HG02642 (cell line): ENCODE results near the gene PGLYRP3.
"Not testable (repeated sequence)": the region's sequence is repeated elsewhere in the genome, so short reads cannot be mapped to it uniquely, and the experiment has no call there.

Experiments used
- ATAC-seq: cut with Tn5 transposase; IDR thresholded peaks from one replicate; pipeline ENCODE4 v1.9.1; 2021; ENCODE audit warnings: mild to moderate bottlenecking; ENCODE audit not compliant: unreplicated experiment, poor library complexity

PGLYRP3 gene

DNA sequence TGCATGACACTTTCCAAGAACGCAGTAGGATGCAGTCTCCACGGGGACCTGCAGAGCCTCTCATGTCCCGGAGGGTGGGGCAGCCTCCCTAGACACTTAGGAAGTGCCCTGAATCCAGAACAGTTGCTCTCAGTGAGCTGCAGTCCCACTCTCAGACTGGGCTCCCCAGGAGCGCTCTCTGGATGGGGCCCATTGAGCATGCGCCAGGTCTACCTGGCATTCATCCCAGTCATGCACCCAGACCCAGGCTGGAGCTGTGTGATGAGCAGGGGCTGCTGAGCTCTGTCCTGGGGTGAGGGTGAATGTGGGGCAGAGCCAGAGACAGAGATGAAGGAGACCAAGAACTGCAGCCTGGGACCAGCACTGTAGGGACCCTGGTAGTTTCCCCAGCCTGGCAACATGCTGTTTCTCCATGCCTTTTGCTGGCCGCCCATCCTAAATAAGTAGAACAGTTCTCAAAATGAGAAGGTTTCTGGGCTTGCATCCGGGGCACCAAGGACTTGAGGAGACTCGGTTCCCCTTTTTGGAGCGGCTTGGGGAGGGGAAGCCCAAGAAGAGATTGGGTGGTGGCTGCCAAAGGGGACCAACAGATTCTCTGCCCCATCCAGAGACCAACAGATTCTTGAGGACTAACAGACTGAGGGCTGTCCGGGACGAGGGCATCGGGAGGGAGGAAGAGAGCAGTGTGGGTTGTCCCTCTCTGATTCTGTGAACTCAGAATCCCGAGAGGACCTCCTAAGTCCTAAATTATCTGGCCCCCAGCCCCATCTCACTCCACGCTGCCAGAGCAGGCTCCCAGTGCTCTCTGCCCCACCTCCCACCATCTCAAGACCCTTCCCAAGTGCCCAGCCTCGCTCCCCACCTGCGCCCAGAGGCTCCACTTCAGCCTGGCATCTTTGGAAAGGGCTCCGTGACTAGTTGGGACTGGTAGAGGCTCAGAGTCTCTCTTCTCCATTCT lies 36.9 kb upstream of the PGLYRP3 start:
- ATAC-seq: no peak

GRCh38 chr1:153348511-153349362 lies 36.0 kb upstream of the PGLYRP3 start, which contains the start of gene PGLYRP4:
Gene PGLYRP4 (minus strand): TSS chr1:153348841. CDS start chr1:153347932, 909 bp downstream.
- no peak for ATAC-seq

GRCh38 chr1:153347856-153348255 lies 35.1 kb upstream of the PGLYRP3 start:
- ATAC-seq: no peak

DNA sequence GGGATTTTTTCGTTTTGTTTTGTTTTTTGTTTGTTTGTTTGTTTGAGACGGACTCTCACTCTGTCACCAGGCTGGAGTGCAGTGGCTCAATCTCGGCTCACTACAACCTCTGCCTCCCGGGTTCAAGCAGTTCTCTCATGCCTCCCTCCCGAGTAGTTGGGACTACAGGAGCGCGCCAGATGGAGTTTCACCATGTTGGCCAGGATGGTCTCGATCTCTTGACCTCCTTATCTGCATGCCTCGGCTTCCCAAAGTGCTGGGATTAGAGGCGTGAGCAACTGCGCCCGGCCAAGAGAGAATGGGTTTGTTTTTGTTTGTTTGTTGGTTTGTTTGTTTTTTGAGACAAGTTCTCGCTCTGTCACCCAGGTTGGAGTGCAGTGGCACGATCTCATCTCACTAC lies 34.3 kb upstream of the PGLYRP3 start:
- ATAC-seq: not testable (repeated sequence)

GRCh38 chr1:153346077-153346723 lies 33.4 kb upstream of the PGLYRP3 start:
- ATAC-seq: no peak

DNA sequence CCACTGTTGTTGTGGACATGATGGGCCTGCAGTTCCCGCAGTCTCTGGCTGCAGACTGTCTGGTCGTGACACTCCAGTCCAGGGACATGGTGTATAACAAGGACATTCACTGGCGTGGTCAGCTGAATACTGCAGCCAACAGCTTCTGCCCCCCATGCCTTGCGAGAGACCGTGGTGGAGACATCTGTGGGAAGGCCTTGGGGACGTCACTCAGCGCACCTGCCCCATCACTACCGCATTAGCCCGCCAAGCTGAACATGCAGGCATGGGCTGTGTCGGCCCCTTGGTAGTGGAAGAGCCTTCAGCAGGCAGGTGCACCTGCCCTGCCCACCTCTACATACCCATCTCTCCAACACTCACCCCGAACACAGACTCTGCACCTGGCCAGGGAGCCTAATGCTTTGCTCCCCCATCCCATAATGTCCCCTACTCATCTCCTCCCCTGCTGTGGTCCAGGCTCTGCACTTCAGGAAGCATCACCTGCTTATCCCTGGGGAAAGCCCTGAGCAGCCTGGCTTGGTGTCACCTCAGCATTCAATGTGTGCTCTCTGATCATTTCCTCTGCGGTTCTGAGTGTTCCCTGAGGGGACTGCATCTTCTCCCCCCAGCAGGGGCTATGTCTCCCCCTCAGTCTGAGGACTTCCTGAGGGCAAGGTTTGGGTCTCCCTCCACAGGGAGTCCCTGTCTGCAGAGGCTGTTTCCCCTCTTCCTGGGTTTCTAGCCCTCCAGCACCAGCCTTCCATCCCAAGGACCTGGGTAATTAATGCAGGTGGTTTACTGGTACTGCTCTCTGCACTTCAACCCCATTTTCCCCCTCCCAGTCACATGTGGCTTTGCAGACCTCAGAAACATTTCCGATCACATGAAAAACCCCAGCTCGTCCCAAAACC lies 32.7 kb upstream of the PGLYRP3 start:
- ATAC-seq: no peak

GRCh38 chr1:153344718-153345025 lies 31.9 kb upstream of the PGLYRP3 start:
- no peak for ATAC-seq

DNA sequence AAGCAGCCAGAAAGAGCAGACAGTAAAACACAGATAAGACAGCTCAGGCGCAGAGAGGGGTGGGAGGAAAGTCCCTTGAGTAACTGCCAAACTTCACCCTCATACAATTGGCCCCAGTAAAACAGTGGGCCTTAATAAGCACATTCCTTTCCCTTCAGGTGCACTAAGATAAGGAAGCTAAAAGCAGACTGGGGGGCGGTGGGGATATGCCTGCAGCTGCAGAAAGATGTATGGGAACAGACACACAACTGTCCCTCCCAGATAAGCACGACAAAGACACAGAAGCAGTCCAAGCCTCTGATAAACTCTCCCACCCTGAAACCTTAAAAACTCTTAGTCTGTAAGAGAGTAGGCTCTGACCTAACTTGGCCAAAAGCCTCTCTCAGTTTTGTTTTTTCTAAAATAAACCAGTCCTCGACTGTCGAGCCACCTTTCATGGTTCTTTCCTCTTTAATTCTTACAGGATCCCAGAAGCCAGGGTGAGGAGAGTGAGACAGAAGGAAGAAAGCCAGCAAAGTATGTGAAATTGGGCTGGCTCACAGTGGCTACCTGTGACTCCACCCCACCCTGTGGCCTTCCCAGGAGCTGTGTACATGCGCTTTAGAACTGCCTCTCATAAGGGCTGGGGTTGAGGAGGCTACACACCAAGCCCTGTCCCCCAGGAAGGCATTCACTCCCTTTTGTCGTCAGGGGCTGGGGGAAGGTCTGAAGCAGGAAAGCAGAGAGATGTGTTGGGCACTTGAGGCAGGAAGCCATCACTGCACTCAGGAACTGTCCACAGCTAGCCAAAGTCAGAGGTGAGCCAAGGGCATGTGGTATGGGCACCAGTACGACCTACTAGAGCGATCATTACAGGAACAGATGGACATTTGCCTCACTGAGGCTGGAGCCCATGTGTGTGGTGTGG lies 31.3 kb upstream of the PGLYRP3 start:
- no peak for ATAC-seq

- no peak for ATAC-seq
Measured at GRCh38 chr1:153343040-153343681, 30.4 kb upstream of the PGLYRP3 start.

DNA sequence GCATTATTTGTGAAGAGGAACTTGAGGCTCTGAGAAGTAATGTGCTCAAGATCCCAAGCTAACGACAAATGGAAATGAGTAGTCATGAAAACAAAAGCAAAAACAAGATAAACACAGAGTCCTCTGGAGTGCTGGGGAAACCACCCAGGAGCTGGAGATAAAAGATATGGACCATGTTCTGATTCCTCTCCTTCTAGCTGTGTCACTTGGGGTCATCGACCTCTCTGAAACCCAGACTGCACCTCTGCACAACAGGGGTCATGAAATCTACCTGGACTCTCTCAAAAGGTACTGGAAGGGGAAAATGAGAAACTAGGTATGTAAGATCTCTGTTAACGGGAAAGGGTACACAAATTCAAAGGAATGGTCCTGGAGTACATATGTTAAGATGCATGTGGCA lies 29.4 kb upstream of the PGLYRP3 start:
- ATAC-seq: no peak

DNA sequence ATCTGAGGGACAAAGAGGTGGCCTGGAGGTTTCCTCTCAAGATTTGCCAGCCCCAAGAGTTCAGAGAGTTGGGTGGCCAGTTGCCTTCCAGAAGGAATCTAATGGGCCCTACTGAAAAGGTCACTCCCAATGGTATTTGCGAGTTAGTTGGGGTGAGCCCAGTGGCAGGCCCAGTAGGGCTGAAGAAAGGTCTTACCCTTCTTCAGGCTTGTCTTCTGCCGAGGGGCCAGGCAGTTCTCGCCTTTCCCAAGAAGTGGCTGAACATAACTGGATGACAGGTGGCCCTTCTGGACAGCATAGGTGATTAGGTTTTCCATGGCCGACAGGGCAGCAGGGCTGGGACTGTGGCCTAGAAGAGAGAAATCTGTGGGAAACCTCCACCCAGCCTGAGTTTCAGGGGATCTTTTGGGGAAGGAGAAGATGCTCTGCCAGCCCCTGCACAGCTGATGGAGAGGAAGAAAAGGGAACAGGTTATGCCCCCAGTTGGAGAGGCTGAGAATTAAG lies 28.7 kb upstream of the PGLYRP3 start:
- ATAC-seq: no peak

- no peak for ATAC-seq
Measured at GRCh38 chr1:153340356-153340755, 27.6 kb upstream of the PGLYRP3 start.

DNA sequence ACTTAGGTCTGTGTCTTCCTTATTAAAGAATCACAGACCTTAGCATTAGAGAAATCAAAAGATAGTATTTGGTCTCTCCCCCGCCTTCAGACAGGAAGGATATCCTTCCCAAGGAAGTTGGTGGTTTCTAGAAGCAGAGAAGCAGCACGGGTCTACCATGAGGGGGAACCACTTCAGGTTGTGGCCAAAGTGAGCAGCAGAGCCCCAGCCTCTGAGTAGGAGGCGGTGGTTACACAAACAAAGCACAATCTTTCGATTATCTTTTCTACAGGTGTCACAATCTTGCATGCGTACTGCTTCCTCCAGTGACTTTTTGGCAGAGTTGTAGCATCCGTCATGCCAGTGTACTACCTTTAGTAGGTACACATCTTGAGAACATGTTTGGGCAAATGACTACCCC lies 27.1 kb upstream of the PGLYRP3 start:
- ATAC-seq: no peak

DNA sequence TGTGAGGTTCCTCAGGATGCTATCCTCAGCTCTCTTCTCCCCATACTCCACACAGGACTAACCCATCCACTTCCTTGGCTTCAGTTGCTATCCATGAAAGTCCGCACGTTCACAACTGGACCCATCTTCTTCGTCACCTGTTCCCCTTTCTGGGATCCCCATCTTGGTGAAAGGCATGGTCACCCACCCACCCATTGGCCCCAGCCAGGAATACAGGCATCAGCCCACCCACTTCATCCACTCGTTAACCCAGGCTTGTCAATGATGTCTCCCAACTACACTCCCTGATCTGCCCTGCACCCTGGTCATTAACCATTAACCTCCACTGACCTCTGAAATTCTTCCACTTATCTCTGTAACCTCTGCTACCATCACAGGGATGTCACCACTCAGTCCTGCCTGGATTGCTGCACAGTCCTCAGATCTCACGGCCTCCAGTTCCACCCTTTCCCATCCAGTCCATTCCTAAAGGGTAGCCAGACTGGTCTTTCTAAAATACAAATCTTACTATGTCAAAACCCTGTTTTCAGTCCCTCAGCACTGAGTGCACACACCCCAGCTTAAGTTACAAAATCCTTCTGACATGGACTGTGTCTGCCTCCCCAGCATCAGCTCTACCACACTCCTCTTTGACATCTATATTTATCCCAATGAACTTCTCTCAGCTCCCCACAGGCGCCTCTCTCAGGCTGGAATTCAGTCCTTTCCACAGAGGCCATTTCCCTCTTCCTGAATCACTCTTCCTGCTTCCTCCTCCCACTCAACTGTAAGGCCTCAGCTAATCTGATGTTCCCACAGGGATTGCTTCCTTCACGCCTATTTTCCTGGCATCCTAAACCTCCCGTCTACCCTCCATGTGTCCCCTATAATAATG lies 25.5 kb upstream of the PGLYRP3 start:
- no peak for ATAC-seq

GRCh38 chr1:153336650-153337049 lies 23.9 kb upstream of the PGLYRP3 start:
- no peak for ATAC-seq

DNA sequence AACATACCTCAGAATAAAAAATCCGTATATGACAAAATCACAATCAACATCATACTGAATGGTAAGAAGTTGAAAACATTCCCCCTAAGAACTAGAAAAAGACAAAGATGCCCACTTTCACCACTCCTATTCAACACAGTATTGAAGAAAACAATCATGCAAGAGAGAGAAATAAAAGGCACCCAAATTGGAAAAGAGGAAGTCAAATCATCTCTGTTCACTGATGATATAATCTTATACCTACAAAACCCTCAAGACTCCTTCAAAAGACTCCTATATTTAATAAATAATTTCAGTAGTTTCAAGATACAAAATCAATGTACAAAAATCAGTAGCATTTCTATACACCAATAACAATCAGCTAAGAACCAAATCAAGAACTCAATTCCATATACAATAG lies 21.1 kb upstream of the PGLYRP3 start:
- no peak for ATAC-seq

- no peak for ATAC-seq
Measured at GRCh38 chr1:153324912-153325311, 12.2 kb upstream of the PGLYRP3 start.
